OCI-LY3 (cell line): ENCODE data around the gene MAPKAPK5.
A peak's percentile ranks its signal among the peaks of the same experiment; 100 is the strongest.
"Not testable (repeated sequence)": the region's sequence is repeated elsewhere in the genome, so short reads cannot be mapped to it uniquely, and the experiment has no call there.

ENCODE experiments used
- H2AFZ ChIP-seq: fragments of 200-600, 300-600 bp; shearing (Covaris generic); 2 replicates; pipeline ENCODE4 v1.6.0; 2014; ENCODE audit warnings: antibody characterized with exemption, low read depth, low read length
- H3K27ac ChIP-seq: fragments of 200-600, 300-600 bp; sonication (generic); 2 replicates; pipeline ENCODE4 v1.5.1; 2014; ENCODE audit warnings: mild to moderate bottlenecking, low read length, moderate library complexity, mixed read lengths
- H3K27me3 ChIP-seq: fragments of 200-600, 300-600 bp; sonication (generic); 2 replicates; pipeline ENCODE4 v1.6.1; 2014; ENCODE audit warnings: low read depth, low read length, mixed read lengths
- H3K36me3 ChIP-seq: fragments of 200-600, 300-600 bp; sonication (generic); replicated peaks from 2 replicates; pipeline ENCODE3; 2014; ENCODE audit warnings: low read depth, low read length, mixed read lengths
- H3K4me1 ChIP-seq: fragments of 300-600, 200-600 bp; sonication (generic); 2 replicates; pipeline ENCODE4 v1.6.1; 2014; ENCODE audit warnings: low read length, mixed read lengths
- H3K4me2 ChIP-seq: fragments of 200-600, 300-600 bp; sonication (generic); 2 replicates; pipeline ENCODE4 v1.6.1; 2014; ENCODE audit warnings: low read length, mixed read lengths
- H3K4me3 ChIP-seq: fragments of 300-600, 200-600 bp; sonication (generic); 2 replicates; pipeline ENCODE4 v1.5.1; 2014; ENCODE audit warnings: antibody characterized with exemption, mild to moderate bottlenecking, low read length, moderate library complexity
- H3K79me2 ChIP-seq: fragments of 300-600, 200-600 bp; shearing (Covaris generic); 2 replicates; pipeline ENCODE4 v1.6.1; 2014; ENCODE audit warnings: mild to moderate bottlenecking, low read length, mixed read lengths
- H3K9ac ChIP-seq: fragments of 300-600, 200-600 bp; shearing (Covaris generic); 2 replicates; pipeline ENCODE4 v1.6.0; 2014; ENCODE audit warnings: mild to moderate bottlenecking, low read length, moderate library complexity
- H3K9me3 ChIP-seq: fragments of 200-600, 300-600 bp; shearing (Covaris generic); 2 replicates; pipeline ENCODE4 v1.6.1; 2014; ENCODE audit warnings: low read length, mixed read lengths; ENCODE audit not compliant: insufficient read depth
- H4K20me1 ChIP-seq: fragments of 200-600, 300-600 bp; sonication (generic); 2 replicates; pipeline ENCODE4 v1.6.1; 2016; ENCODE audit warnings: low read length, mixed read lengths; ENCODE audit not compliant: insufficient read depth
- EZH2phosphoT487 ChIP-seq: fragments of 200-600 bp; shearing (Covaris generic); IDR thresholded peaks from 2 replicates; pipeline ENCODE4 v1.6.1; 2018; ENCODE audit warnings: antibody characterized with exemption, mixed run types, low read depth
- TF ChIP-seq, protein P1 (sequence below): fragments of 200-600, 300-600 bp; sonication (generic); IDR thresholded peaks from 2 replicates; pipeline ENCODE4 v1.5.1; 2014; ENCODE audit warnings: antibody characterized with exemption, low read length, low read depth

Gene MAPKAPK5

DNA sequence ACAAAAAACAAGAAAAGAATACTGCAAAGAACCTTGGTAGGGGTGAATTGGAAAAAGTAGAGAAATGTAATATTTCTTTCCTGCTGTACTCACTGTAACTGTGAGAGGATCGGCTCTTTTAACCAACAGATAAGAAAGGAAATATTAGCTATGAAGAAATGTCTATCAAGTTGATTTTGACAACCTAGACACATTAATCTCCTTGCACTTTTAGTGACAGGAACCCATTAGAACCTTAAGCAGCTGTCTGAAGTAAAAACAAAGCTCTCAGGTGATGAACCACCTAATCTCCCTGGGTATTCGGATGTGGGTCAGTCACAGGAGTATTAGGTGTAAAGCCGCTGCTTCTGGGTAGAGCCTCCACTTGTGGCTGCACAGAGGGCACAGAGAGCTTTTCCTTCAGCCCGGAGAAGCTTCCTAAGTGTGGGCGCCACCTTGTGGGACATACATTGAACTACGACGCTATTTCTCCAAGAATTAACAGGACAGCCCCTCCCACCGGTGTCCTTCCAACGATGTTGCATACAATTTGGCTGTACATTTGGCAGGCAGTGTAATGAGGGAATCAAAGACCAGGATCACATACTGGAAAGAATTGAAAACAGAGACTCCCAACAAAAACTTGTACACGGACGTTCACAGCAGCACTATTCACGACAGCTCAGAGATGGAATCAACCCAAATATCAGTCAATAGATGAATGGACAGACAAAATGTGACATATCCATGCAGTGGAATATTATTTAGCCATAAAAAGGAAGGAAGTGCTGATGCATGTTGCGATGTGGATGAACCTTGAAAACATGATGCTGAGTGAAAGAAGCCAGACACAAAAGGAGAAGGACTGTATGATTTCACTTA lies 28.9 kb upstream of the MAPKAPK5 start:
- H3K4me1 ChIP-seq = no peaks in the 10 kb centered on the region; the same call in 1 of the 2 replicates
- H3K36me3 ChIP-seq = no peaks in the 10 kb centered on the region
- TF ChIP-seq, protein P1, sequence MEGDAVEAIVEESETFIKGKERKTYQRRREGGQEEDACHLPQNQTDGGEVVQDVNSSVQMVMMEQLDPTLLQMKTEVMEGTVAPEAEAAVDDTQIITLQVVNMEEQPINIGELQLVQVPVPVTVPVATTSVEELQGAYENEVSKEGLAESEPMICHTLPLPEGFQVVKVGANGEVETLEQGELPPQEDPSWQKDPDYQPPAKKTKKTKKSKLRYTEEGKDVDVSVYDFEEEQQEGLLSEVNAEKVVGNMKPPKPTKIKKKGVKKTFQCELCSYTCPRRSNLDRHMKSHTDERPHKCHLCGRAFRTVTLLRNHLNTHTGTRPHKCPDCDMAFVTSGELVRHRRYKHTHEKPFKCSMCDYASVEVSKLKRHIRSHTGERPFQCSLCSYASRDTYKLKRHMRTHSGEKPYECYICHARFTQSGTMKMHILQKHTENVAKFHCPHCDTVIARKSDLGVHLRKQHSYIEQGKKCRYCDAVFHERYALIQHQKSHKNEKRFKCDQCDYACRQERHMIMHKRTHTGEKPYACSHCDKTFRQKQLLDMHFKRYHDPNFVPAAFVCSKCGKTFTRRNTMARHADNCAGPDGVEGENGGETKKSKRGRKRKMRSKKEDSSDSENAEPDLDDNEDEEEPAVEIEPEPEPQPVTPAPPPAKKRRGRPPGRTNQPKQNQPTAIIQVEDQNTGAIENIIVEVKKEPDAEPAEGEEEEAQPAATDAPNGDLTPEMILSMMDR = peak; percentile 87
- TF ChIP-seq EZH2phosphoT487 = no peak
- H3K79me2 ChIP-seq = no peaks in the 10 kb centered on the region
- no peak overlapping the region for H2AFZ ChIP-seq
- no peaks in the 10 kb centered on the region for H3K27me3 ChIP-seq
- no peak overlapping the region for H3K4me3 ChIP-seq
- H3K9me3 ChIP-seq = no peaks in the 10 kb centered on the region
- peak overlapping the region; percentile 13; the same call in 1 of the 2 replicates for H3K4me2 ChIP-seq
- no peak overlapping the region for H3K27ac ChIP-seq
- no peak overlapping the region for H3K9ac ChIP-seq
- no peaks in the 10 kb centered on the region for H4K20me1 ChIP-seq

DNA sequence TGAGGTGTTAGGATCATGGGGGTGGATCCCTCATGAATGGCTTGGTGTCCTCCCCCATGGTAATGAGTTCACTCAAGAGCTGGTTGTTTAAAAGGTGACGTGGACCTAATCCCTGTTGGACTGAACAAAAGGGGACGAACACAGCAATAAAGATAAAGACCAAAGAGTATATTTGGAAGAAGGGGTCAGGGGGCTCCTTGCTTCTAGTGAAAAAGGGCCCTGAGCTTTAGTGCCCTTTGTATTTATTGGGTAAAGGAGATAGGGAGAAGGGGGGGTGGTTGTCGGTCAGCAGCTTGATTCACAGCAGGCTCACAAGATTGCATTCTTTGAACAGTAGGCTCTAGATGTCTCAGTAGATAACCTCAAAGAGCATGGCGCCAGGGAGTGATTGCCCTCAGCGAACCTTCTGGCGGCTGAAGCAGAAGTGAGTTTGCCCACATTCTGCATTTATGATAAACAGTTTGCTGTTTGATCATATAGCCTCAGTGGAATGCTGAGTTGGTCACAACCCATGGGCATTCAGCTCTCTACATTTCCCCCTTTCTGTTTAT lies 25.9 kb upstream of the MAPKAPK5 start:
- Histone ChIP-seq H3K27me3 (no peaks in the 10 kb centered on the region), H3K9ac (no peak overlapping the region), H3K9me3 (no peaks in the 10 kb centered on the region), H3K4me3 (no peak overlapping the region), H3K4me1 (no peaks in the 10 kb centered on the region; the same call in 1 of the 2 replicates), H3K79me2 (no peaks in the 10 kb centered on the region), H3K27ac (no peak overlapping the region), H2AFZ (no peak overlapping the region), H3K36me3 (no peaks in the 10 kb centered on the region), H3K4me2 (no peak overlapping the region), H4K20me1 (no peaks in the 10 kb centered on the region)
- TF ChIP-seq, protein P1 = no peak
- TF ChIP-seq EZH2phosphoT487 = no peak

DNA sequence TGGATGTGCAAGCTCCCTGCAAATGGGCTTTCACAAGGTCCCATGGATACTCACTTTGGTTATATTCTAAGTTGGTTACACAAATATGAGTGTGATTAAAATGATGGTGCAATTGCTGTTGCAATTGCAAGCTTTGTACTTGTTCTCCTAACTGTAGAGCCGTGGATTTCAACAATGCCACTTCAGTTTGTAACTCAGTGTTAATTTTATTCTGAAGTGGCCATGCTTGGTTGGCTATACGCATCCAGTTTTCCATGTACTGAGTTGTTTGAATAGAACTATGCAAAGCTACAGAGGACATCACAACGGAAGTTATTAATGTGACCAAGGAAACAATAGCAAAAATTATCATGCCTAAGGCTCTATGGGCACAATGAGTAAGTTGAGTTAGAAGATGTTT lies 25.1 kb upstream of the MAPKAPK5 start:
- not testable (repeated sequence) for H3K79me2 ChIP-seq, H4K20me1 ChIP-seq, H3K9me3 ChIP-seq, H2AFZ ChIP-seq, H3K27ac ChIP-seq, H3K9ac ChIP-seq, H3K4me2 ChIP-seq, H3K4me3 ChIP-seq, H3K36me3 ChIP-seq, H3K4me1 ChIP-seq, H3K27me3 ChIP-seq

DNA sequence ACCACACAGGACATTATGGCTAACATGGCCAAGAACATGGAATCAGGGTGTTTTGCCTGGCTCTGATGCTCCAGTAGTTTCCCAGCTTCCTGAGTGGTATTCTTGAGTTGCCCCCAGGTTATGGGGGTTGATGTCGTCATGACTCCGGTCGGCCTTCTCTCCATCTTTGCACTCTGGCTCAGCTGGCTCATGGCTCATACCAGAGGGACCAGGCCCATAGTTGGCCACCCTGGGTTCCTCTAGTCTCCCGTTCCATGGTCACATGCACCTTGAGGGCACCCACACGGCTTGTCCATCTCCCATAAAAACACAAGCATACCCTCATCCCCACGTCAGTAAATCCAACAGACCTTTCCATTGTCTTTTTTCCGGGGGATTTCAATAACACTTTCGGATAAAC lies 23.7 kb upstream of the MAPKAPK5 start:
- Histone ChIP-seq H3K4me2 (no peak overlapping the region), H3K4me1 (no peaks in the 10 kb centered on the region), H3K36me3 (no peaks in the 10 kb centered on the region), H3K9ac (no peak overlapping the region), H3K4me3 (no peak overlapping the region), H3K27ac (no peak overlapping the region), H2AFZ (no peak overlapping the region), H3K9me3 (no peaks in the 10 kb centered on the region), H3K79me2 (no peaks in the 10 kb centered on the region), H3K27me3 (peaks cover 11% of the 10 kb centered on the region), H4K20me1 (no peaks in the 10 kb centered on the region)
- TF ChIP-seq EZH2phosphoT487 = no peak
- TF ChIP-seq, protein P1 = no peak
